ENCODE measurements around the gene SORBS2. TPM values are rescaled to one million over a fixed set of nuclear protein-coding genes. Genes with fewer than 3 reads are reported as not detected.

The SORBS2 gene
- total and polyA plus RNA-seq, 2 of the 4 experiments (the other 2 are of a cell fraction): 0.18 TPM; not detected in 1

DNA sequence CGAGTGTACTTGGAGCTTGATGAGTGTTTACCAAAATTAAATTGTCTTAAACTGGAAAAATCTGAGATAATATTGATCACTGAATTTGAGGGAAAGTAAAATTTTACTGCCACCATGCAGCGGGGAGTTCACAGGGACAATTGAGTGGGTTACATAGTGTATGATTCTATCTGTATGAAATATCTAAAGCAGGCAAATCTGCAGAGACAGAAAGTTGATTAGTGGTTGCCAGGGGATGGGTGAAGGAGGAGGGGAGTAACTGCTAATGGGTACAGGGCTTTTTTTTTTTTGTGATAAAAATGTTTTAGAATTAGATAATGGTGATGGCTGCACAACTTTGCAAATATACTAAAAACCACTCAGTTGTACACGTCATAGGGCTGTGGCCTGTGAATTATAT lies 241.3 kb downstream of the SORBS2 start:
- Histone ChIP-seq H2AK9ac (replicated peaks; ENCODE audit: low read depth, low read length, poor library complexity) (no peak overlapping the region), H3K9me1 (ENCODE audit: insufficient read depth, low read length) (peaks cover 10% of the 10 kb centered on the region), H2AFZ (replicated peaks; ENCODE audit: low read length, poor library complexity) (no peak overlapping the region), H3K14ac (replicated peaks; ENCODE audit: low read depth, low read length) (no peak overlapping the region), H3K18ac (ENCODE audit: low read depth, low read length) (no peak overlapping the region), H3K9me3 (ENCODE audit: control insufficient read depth, insufficient read depth, low read length) (no peaks in the 10 kb centered on the region), H3K9ac (ENCODE audit: low read depth, low read length) (no peak overlapping the region), H4K20me1 (ENCODE audit: insufficient read depth, low read length) (no peaks in the 10 kb centered on the region), H3K4ac (ENCODE audit: low read depth, low read length) (no peak overlapping the region), H4K91ac (ENCODE audit: insufficient read depth, low read depth, low read length) (no peak overlapping the region), H2BK120ac (ENCODE audit: low read depth, low read length) (no peak overlapping the region), H2BK20ac (ENCODE audit: low read depth, low read length) (no peak overlapping the region), H3K27me3 (ENCODE audit: control insufficient read depth, insufficient read depth, low read length) (no peaks in the 10 kb centered on the region), H2BK15ac (ENCODE audit: low read depth, low read length) (no peak overlapping the region), H2BK5ac (ENCODE audit: low read depth, low read length, poor library complexity, severe bottlenecking) (no peak overlapping the region), H3K23ac (ENCODE audit: low read depth, low read length) (no peak overlapping the region), H3K4me1 (ENCODE audit: control insufficient read depth, insufficient read depth, low read length) (peaks cover 16% of the 10 kb centered on the region), H3K79me1 (ENCODE audit: low read depth in 1 of 2, low read length in 2 of 2) (peaks cover 0 to 3% of the 10 kb centered on the region in 2 experiments; a peak in 1 of 4 replicates), H3K4me3 (ENCODE audit: insufficient read depth, low read depth, low read length) (no peak overlapping the region), H2AK5ac (ENCODE audit: low read depth, low read length) (no peak overlapping the region), H3K36me3 (ENCODE audit: control insufficient read depth, insufficient read depth, low read length) (no peaks in the 10 kb centered on the region), H4K5ac (ENCODE audit: low read depth, low read length) (no peak overlapping the region), H3K56ac (ENCODE audit: extremely low read depth, insufficient read depth, low read length) (no peak overlapping the region), H4K8ac (ENCODE audit: low read depth in 2 of 2, low read length in 2 of 2) (no peak overlapping the region), H3K4me2 (ENCODE audit: low read depth, low read length) (no peak overlapping the region), H3K27ac (ENCODE audit: insufficient read depth, low read length) (no peak overlapping the region)
- in situ Hi-C loops (cut with MboI; ENCODE audit: low sequenced_read_pairs) (no loop called here), dilution Hi-C loops (cut with HindIII; ENCODE audit: low sequenced_read_pairs, unreplicated experiment) (no loop called here), intact Hi-C loops (cut with micrococcal nuclease) (no loop called here)
- ChIA-PET POLR2A (ENCODE audit: unreplicated experiment) (no interaction called here), CTCF (interaction anchor here (0.6 kb wide), 1 partner anchor 1213 kb away, joined by 3 read pairs; no protein-coding TSS in a partner anchor)
- no TSS peak for BruUV-seq (replicated peaks)
- ATAC-seq (ENCODE audit: low read depth) (no peak), DNase-seq (no peak)
- TF ChIP-seq CEBPB (IDR thresholded peaks at IDR 0.05; ENCODE audit: low read depth, low read length) (no peak), RCOR1 (IDR thresholded peaks at IDR 0.05; ENCODE audit: insufficient replicate concordance, low read length) (no peak)
- no CpG with 5 or more reads among the region's 3 CpGs for WGBS, 2 experiments (ENCODE audit: extremely low coverage in 2 of 2, insufficient read length in 1 of 2)

All from IMR-90 (cell line).